OCI-LY1 (cell line): ENCODE data around the gene ASPRV1.

Source experiments
- H2AFZ ChIP-seq: fragments of 200-600 bp; sonication (generic), shearing (Covaris generic); 2 replicates; pipeline ENCODE4 v1.6.0; 2014; ENCODE audit warnings: antibody characterized with exemption, mild to moderate bottlenecking, low read length
- H3F3A ChIP-seq: fragments of 200-600 bp; sonication (generic), shearing (Covaris generic); 2 replicates; pipeline ENCODE4 v1.6.0; 2014; ENCODE audit warnings: mild to moderate bottlenecking, antibody characterized with exemption, low read length, moderate library complexity; ENCODE audit not compliant: insufficient read depth
- H3K27ac ChIP-seq: fragments of 200-600 bp; sonication (generic); 2 replicates; pipeline ENCODE4 v1.5.1; 2014; ENCODE audit warnings: low read length, mixed run types, mild to moderate bottlenecking, low read depth; ENCODE audit not compliant: poor library complexity, severe bottlenecking
- H3K27me3 ChIP-seq: fragments of 200-600 bp; sonication (generic); 2 replicates; pipeline ENCODE4 v1.6.0; 2014; ENCODE audit warnings: antibody characterized with exemption, mild to moderate bottlenecking, low read length, moderate library complexity; ENCODE audit not compliant: insufficient read depth
- H3K36me3 ChIP-seq: fragments of 200-600 bp; sonication (generic); 2 replicates; pipeline ENCODE4 v1.6.1; 2014; ENCODE audit warnings: mild to moderate bottlenecking, antibody characterized with exemption, low read length, moderate library complexity, mixed read lengths; ENCODE audit not compliant: insufficient read depth
- H3K4me1 ChIP-seq: fragments of 200-600 bp; sonication (generic); 2 replicates; pipeline ENCODE4 v1.5.1; 2014; ENCODE audit warnings: mild to moderate bottlenecking, low read length, moderate library complexity; ENCODE audit not compliant: insufficient read depth, severe bottlenecking
- H3K4me2 ChIP-seq: fragments of 200-600 bp; sonication (generic), shearing (Covaris generic); 2 replicates; pipeline ENCODE4 v1.6.1; 2014; ENCODE audit warnings: low read length
- H3K4me3 ChIP-seq: fragments of 200-600 bp; sonication (generic); 2 replicates; pipeline ENCODE4 v1.5.1; 2014; ENCODE audit warnings: low read length, low read depth, mild to moderate bottlenecking, mixed read lengths; ENCODE audit not compliant: poor library complexity, severe bottlenecking
- H3K79me2 ChIP-seq: fragments of 200-600 bp; shearing (Covaris generic); 2 replicates; pipeline ENCODE4 v1.6.1; 2016; ENCODE audit warnings: mixed run types, low read length, mixed read lengths; ENCODE audit not compliant: insufficient read depth
- H3K9ac ChIP-seq: fragments of 200-600 bp; sonication (generic), shearing (Covaris generic); 2 replicates; pipeline ENCODE4 v1.6.1; 2014; ENCODE audit warnings: mild to moderate bottlenecking, low read length, mixed read lengths
- H3K9me2 ChIP-seq: fragments of 200-600 bp; sonication (generic), shearing (Covaris generic); 2 replicates; pipeline ENCODE4 v1.6.1; 2014; ENCODE audit warnings: low read depth, mild to moderate bottlenecking, low read length, mixed read lengths
- H3K9me3 ChIP-seq: fragments of 200-600 bp; shearing (Covaris generic); 2 replicates; pipeline ENCODE4 v1.6.1; 2014; ENCODE audit warnings: low read length, mixed read lengths
- H4K20me1 ChIP-seq: fragments of 200-600 bp; sonication (generic), shearing (Covaris generic); 2 replicates; pipeline ENCODE4 v1.6.0; 2016; ENCODE audit warnings: mild to moderate bottlenecking, low read length; ENCODE audit not compliant: insufficient read depth
- EZH2 ChIP-seq: fragments of 200-600 bp; sonication (generic), shearing (Covaris generic); IDR thresholded peaks from 2 replicates; pipeline ENCODE4 v1.8.0; 2017; ENCODE audit warnings: borderline replicate concordance, mixed run types, mild to moderate bottlenecking, antibody characterized with exemption, low read length, moderate library complexity, mixed read lengths
- TF ChIP-seq, protein P1 (sequence below): fragments of 200-600 bp; sonication (generic), shearing (Covaris generic); IDR thresholded peaks from 2 replicates; pipeline ENCODE4 v1.5.1; 2017; ENCODE audit warnings: mild to moderate bottlenecking, antibody characterized with exemption, low read length, moderate library complexity, mixed read lengths

The ASPRV1 gene

DNA sequence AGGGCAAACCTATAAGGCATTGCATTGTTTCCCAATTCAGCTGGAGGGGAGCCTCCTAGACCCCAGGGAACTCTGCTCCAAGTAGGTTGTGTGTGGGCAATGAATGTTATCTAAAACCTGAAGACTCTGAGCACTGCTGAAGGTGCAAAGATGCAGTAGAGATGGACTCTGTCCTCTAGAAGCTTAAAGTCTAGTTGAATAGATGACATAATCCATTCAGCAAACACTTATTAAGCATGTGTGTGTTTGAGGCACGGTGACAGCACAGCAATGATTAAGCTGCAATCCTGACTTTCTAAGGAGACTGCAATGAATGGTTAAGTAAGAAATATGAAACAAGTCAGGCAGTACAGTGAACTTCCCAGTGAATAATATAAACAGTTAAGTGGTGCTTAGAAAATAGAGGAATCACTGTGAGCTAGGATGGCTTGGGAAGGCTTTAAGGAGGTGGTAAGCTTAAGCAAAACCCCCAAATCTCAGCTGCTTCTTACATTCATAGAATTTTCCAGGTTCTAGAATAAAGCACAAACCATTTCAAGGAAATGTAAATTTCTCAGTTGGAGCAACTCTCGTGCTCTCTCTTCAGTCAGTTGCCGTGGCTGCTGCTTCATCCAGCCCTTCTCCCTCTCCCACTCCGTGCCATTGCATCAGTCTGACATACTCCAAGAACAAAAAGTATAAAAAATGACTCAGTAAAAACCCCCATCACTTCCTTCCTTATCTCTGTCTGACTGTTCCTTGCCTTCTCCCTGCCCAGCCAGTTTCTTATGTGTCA lies 27.4 kb downstream of the ASPRV1 start:
- H3K9me3 ChIP-seq: no peaks in the 10 kb centered on the region
- H3K4me1 ChIP-seq: no peaks in the 10 kb centered on the region
- H3K36me3 ChIP-seq: peaks cover 59% of the 10 kb centered on the region; the same call in 1 of the 2 replicates
- TF ChIP-seq EZH2: no peak
- TF ChIP-seq, protein P1, sequence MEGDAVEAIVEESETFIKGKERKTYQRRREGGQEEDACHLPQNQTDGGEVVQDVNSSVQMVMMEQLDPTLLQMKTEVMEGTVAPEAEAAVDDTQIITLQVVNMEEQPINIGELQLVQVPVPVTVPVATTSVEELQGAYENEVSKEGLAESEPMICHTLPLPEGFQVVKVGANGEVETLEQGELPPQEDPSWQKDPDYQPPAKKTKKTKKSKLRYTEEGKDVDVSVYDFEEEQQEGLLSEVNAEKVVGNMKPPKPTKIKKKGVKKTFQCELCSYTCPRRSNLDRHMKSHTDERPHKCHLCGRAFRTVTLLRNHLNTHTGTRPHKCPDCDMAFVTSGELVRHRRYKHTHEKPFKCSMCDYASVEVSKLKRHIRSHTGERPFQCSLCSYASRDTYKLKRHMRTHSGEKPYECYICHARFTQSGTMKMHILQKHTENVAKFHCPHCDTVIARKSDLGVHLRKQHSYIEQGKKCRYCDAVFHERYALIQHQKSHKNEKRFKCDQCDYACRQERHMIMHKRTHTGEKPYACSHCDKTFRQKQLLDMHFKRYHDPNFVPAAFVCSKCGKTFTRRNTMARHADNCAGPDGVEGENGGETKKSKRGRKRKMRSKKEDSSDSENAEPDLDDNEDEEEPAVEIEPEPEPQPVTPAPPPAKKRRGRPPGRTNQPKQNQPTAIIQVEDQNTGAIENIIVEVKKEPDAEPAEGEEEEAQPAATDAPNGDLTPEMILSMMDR: no peak
- no peaks in the 10 kb centered on the region for H3K9me2 ChIP-seq
- no peak overlapping the region for H3K27ac ChIP-seq
- H2AFZ ChIP-seq: no peak overlapping the region
- H3K27me3 ChIP-seq: no peaks in the 10 kb centered on the region
- H3K79me2 ChIP-seq: no peaks in the 10 kb centered on the region
- no peaks in the 10 kb centered on the region for H3F3A ChIP-seq
- H3K9ac ChIP-seq: no peak overlapping the region
- no peak overlapping the region for H3K4me2 ChIP-seq
- no peak overlapping the region for H3K4me3 ChIP-seq
- H4K20me1 ChIP-seq: no peaks in the 10 kb centered on the region

DNA sequence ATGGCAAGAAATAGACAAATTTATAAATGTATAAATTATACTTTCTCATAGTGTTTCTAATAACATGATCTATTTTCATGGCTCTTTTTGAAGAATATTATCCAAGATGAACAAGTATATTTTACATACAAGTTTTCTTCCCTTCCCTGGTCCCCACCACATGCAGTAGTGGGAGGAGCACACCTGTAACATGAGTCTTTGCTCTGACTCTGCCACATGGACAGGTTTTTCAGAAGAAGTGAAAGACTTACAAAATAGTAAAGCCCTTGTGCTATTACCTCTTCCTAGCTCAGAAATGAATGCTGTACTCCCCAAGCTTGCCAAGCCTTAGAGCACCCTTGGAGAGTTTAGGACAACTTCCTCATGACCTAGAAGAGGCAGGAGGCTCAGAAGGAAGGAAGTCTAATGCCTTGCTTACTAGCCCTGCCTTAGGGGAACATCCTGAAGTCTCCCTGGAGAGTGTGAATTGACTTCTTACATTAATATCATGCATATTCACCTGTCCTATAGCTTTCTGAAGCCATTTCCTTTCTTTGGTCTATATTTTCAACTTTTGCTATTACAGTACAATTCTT lies 28.1 kb downstream of the ASPRV1 start:
- TF ChIP-seq, protein P1: no peak
- TF ChIP-seq EZH2: no peak
- Histone ChIP-seq H3K27me3 (no peaks in the 10 kb centered on the region), H3K9ac (no peak overlapping the region), H3K9me3 (no peaks in the 10 kb centered on the region), H2AFZ (no peak overlapping the region), H3K9me2 (no peaks in the 10 kb centered on the region), H3K79me2 (no peaks in the 10 kb centered on the region), H3K27ac (no peak overlapping the region), H3F3A (no peaks in the 10 kb centered on the region), H3K4me1 (no peaks in the 10 kb centered on the region), H3K36me3 (peaks cover 55% of the 10 kb centered on the region; the same call in 1 of the 2 replicates), H4K20me1 (no peaks in the 10 kb centered on the region), H3K4me3 (no peak overlapping the region), H3K4me2 (no peak overlapping the region)

DNA sequence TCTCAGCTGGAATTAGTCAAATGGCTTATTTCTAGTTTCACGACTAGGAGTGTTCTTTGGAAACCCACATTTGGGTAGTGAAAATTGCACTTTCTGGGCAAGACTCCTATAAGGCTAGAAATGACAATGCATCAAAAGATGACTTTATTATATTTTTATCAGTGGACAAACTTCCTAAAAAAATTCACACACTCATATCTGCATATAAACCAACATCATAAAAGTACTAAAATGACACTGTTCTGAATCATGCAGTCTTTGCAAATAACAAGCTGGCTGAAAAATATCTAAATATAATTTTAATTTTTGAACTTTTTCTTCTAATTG lies 28.9 kb downstream of the ASPRV1 start:
- no peak overlapping the region for H3K4me2 ChIP-seq

More for the DNA sequence above, 28.9 kb downstream of the ASPRV1 start:
- Histone ChIP-seq H2AFZ (no peak overlapping the region), H3K9me2 (no peaks in the 10 kb centered on the region), H3K27ac (no peak overlapping the region), H3K9me3 (no peaks in the 10 kb centered on the region), H3K27me3 (no peaks in the 10 kb centered on the region), H4K20me1 (no peaks in the 10 kb centered on the region), H3K4me1 (no peaks in the 10 kb centered on the region), H3K9ac (no peak overlapping the region), H3K4me3 (no peak overlapping the region), H3K79me2 (no peaks in the 10 kb centered on the region), H3K36me3 (peaks cover 55% of the 10 kb centered on the region; the same call in 1 of the 2 replicates), H3F3A (no peaks in the 10 kb centered on the region)
- no peak for TF ChIP-seq EZH2
- TF ChIP-seq, protein P1: no peak
